WTC11 (cell line): ENCODE measurements around the gene AMACR. TPM values are rescaled to one million over a fixed set of nuclear protein-coding genes. Genes with fewer than 3 reads are reported as not detected.

Source experiments
- ATAC-seq: fragments of 200-7000 bp; cut with Tn5 transposase; 2 replicates; pipeline ENCODE4 v1.10.0; 2021; ENCODE audit warnings: mild to moderate bottlenecking, moderate library complexity
- CTCF ChIA-PET: fragments of 300-600 bp; sonication (Branson Sonifier 250); formaldehyde crosslinking; loops from one replicate; lab custom pipeline; 2021; ENCODE audit warnings: antibody characterized with exemption; lab: Charles Lee
- POLR2A ChIA-PET: fragments of 350-600 bp; sonication (Branson Sonifier 250); formaldehyde crosslinking; loops from one replicate; lab custom pipeline; 2021; ENCODE audit warnings: antibody characterized with exemption; lab: Charles Lee
- DNase-seq: peaks from one replicate; pipeline ENCODE4 v3.0.0; 2021; ENCODE audit warnings: low spot score
- H3K27ac Mint-ChIP-seq: 2 replicates; pipeline ENCODE4 v1.8.0; 2021; ENCODE audit warnings: mixed read lengths
- H3K27me3 Mint-ChIP-seq: 2 replicates; pipeline ENCODE4 v1.8.0; 2021; ENCODE audit warnings: low read depth, mild to moderate bottlenecking, moderate library complexity, mixed read lengths
- H3K36me3 Mint-ChIP-seq: 2 replicates; pipeline ENCODE4 v1.8.0; 2021; ENCODE audit warnings: mixed read lengths
- H3K4me1 Mint-ChIP-seq: 2 replicates; pipeline ENCODE4 v1.8.0; 2022; ENCODE audit warnings: mixed read lengths
- H3K4me3 Mint-ChIP-seq: 2 replicates; pipeline ENCODE4 v1.8.0; 2021; ENCODE audit warnings: mild to moderate bottlenecking, moderate library complexity, mixed read lengths
- H3K9me3 Mint-ChIP-seq: 2 replicates; pipeline ENCODE4 v1.8.0; 2021; ENCODE audit warnings: mixed read lengths
- ARID4B ChIP-seq: sonication (generic); formaldehyde crosslinking; IDR thresholded peaks from 2 replicates; pipeline ENCODE4 v1.8.0; 2023; ENCODE audit warnings: missing genetic modification reagents, mild to moderate bottlenecking, borderline replicate concordance
- ATF6 ChIP-seq: sonication (generic); formaldehyde crosslinking; IDR thresholded peaks from 2 replicates; pipeline ENCODE4 v1.8.1; 2023; ENCODE audit warnings: mild to moderate bottlenecking, missing genetic modification reagents
- CBFB ChIP-seq: sonication (generic); formaldehyde crosslinking; IDR thresholded peaks from 2 replicates; pipeline ENCODE4 v1.8.1; 2022; ENCODE audit warnings: mild to moderate bottlenecking, low read depth, missing genetic modification reagents
- ERG ChIP-seq: fragments of 250-450 bp; sonication (Bioruptor Pico); IDR thresholded peaks from 2 replicates; pipeline ENCODE4 v1.8.0; 2021; ENCODE audit warnings: mild to moderate bottlenecking
- FOXP1 ChIP-seq: sonication (generic); formaldehyde crosslinking; IDR thresholded peaks from 2 replicates; pipeline ENCODE4 v1.8.0; 2022; ENCODE audit warnings: missing genetic modification reagents, mild to moderate bottlenecking, moderate library complexity, borderline replicate concordance
- GTF2I ChIP-seq: fragments of 250-450 bp; sonication (Bioruptor Pico); conservative IDR thresholded peaks from 2 replicates; pipeline ENCODE4 v1.4.0; 2021; ENCODE audit warnings: mild to moderate bottlenecking
- HMGA2 ChIP-seq: fragments of 250-450 bp; sonication (Bioruptor Pico); IDR thresholded peaks from 2 replicates; pipeline ENCODE4 v1.4.0; 2021; ENCODE audit warnings: mild to moderate bottlenecking, moderate library complexity
- HMGXB4 ChIP-seq: sonication (generic); formaldehyde crosslinking; IDR thresholded peaks from 2 replicates; pipeline ENCODE4 v1.8.1; 2023; ENCODE audit warnings: mild to moderate bottlenecking, moderate library complexity, missing genetic modification reagents
- MXD4 ChIP-seq: fragments of 250-450 bp; sonication (Bioruptor Pico); IDR thresholded peaks from 2 replicates; pipeline ENCODE4 v1.8.0; 2021; ENCODE audit warnings: mild to moderate bottlenecking, moderate library complexity, borderline replicate concordance
- NFATC4 ChIP-seq: fragments of 250-450 bp; sonication (Bioruptor Pico); IDR thresholded peaks from 2 replicates; pipeline ENCODE4 v1.9.0; 2021; ENCODE audit warnings: mild to moderate bottlenecking
- NFYB ChIP-seq: sonication (generic); formaldehyde crosslinking; conservative IDR thresholded peaks from 2 replicates; pipeline ENCODE4 v1.8.0; 2022; ENCODE audit warnings: low read depth, missing genetic modification reagents
- NR3C1 ChIP-seq: sonication (generic); formaldehyde crosslinking; conservative IDR thresholded peaks from 2 replicates; pipeline ENCODE4 v1.8.1; 2023; ENCODE audit warnings: low read depth, mild to moderate bottlenecking, missing genetic modification reagents
- RELA ChIP-seq: sonication (generic); formaldehyde crosslinking; IDR thresholded peaks from 2 replicates; pipeline ENCODE4 v1.8.1; 2022; ENCODE audit warnings: missing genetic modification reagents, mild to moderate bottlenecking, borderline replicate concordance
- SP1 ChIP-seq: sonication (generic); formaldehyde crosslinking; conservative IDR thresholded peaks from 2 replicates; pipeline ENCODE4 v1.8.1; 2022; ENCODE audit warnings: missing genetic modification reagents
- TEAD1 ChIP-seq: sonication (generic); formaldehyde crosslinking; IDR thresholded peaks from 2 replicates; pipeline ENCODE4 v1.8.0; 2022; ENCODE audit warnings: mild to moderate bottlenecking, missing genetic modification reagents
- USF2 ChIP-seq: sonication (generic); formaldehyde crosslinking; IDR thresholded peaks from 2 replicates; pipeline ENCODE4 v1.8.1; 2023; ENCODE audit warnings: mild to moderate bottlenecking, missing genetic modification reagents, moderate library complexity
- ZNF263 ChIP-seq: sonication (generic); formaldehyde crosslinking; IDR thresholded peaks from 2 replicates; pipeline ENCODE4 v1.8.1; 2022; ENCODE audit warnings: low read depth, mild to moderate bottlenecking, moderate library complexity, missing genetic modification reagents
- ZNF317 ChIP-seq: sonication (generic); formaldehyde crosslinking; IDR thresholded peaks from 2 replicates; pipeline ENCODE4 v1.8.1; 2023; ENCODE audit warnings: low read depth, mild to moderate bottlenecking, moderate library complexity, missing genetic modification reagents, borderline replicate concordance
- ZNF671 ChIP-seq: fragments of 250-450 bp; sonication (Bioruptor Pico); IDR thresholded peaks from 2 replicates; pipeline ENCODE4 v1.8.0; 2021; ENCODE audit warnings: mild to moderate bottlenecking
- total RNA-seq: library from RNA; stranded (reverse); gene quantifications from 3 replicates; pipeline ENCODE4 v1.2.3, GENCODE V29; 2021

AMACR gene
- total RNA-seq, 1 experiment from 2014 or later = 11.9 TPM

- Mint-ChIP-seq H3K9me3 (peaks cover 9% of the 10 kb centered on the region), H3K4me1 (peaks cover 5% of the 10 kb centered on the region), H3K4me3 (no peak overlapping the region), H3K27ac (no peak overlapping the region), H3K36me3 (no peaks in the 10 kb centered on the region)
- CTCF ChIA-PET = no interaction called here
- ATAC-seq = no peak
- TF ChIP-seq FOXP1 (CRISPR knock-in tag) = no peak
- TF ChIP-seq TEAD1 (CRISPR knock-in tag) = no peak
- TF ChIP-seq ARID4B (CRISPR knock-in tag) = no peak
- no peak for TF ChIP-seq ZNF317
- no peak for TF ChIP-seq ERG (CRISPR knock-in tag)
- no peak for TF ChIP-seq RELA (CRISPR knock-in tag)
- no peak for TF ChIP-seq NFYB
- no peak for TF ChIP-seq USF2
- TF ChIP-seq SP1 = no peak
- no peak for TF ChIP-seq MXD4 (CRISPR knock-in tag)
- no peak for TF ChIP-seq HMGXB4 (CRISPR knock-in tag)
- no peak for TF ChIP-seq GTF2I (CRISPR knock-in tag)
- TF ChIP-seq, all 79 proteins: peak for 0
- POLR2A ChIA-PET = no interaction called here
- no peaks in the 10 kb centered on the region for H3K27me3 Mint-ChIP-seq
- no peak for DNase-seq
Observed at GRCh38 chr5:34016750-34017149, 8.9 kb upstream of the AMACR start.

- POLR2A ChIA-PET = no interaction called here
- ATAC-seq (no peak), DNase-seq (no peak)
- Mint-ChIP-seq H3K27ac (no peak overlapping the region), H3K9me3 (peaks cover 9% of the 10 kb centered on the region), H3K27me3 (no peaks in the 10 kb centered on the region), H3K4me3 (no peak overlapping the region), H3K4me1 (peaks cover 3% of the 10 kb centered on the region), H3K36me3 (no peaks in the 10 kb centered on the region)
- CTCF ChIA-PET = no interaction called here
- no peak for TF ChIP-seq USF2
- no peak for TF ChIP-seq NFATC4 (CRISPR knock-in tag)
- TF ChIP-seq HMGA2 (CRISPR knock-in tag) = no peak
- TF ChIP-seq CBFB (CRISPR knock-in tag) = no peak
- TF ChIP-seq ARID4B (CRISPR knock-in tag) = no peak
- no peak for TF ChIP-seq ZNF263 (CRISPR knock-in tag)
- TF ChIP-seq NR3C1 (CRISPR knock-in tag) = no peak
- no peak for TF ChIP-seq ZNF671
- no peak for TF ChIP-seq ATF6 (CRISPR knock-in tag)
Observed at GRCh38 chr5:34016222-34016621, 8.4 kb upstream of the AMACR start.
